Motor neuron (in vitro differentiated cells): ENCODE results near the gene LRCH3. TPM values are rescaled to one million over a fixed set of nuclear protein-coding genes. Genes with fewer than 3 reads are reported as not detected.

Experiments
- total RNA-seq, 8 experiments: library from RNA; unstranded; fragments of 300-600 nt; gene quantifications; 2 replicates each; pipeline versions ENCODE4 v1.2.3 to v1.2.4, GENCODE V29; 2022

The LRCH3 gene
- total RNA-seq, 8 experiments from 2014 or later = 21.8 to 89.4 (median 38.4) TPM

Other genes with a start within 250 kb of the LRCH3 start
- 10 to 100 TPM in 2 of 8 experiments, 1 to 10 TPM in 6; 3.3 to 55.6 (median 4.3) TPM for gene BDH1, start 235.3 kb upstream of the LRCH3 start, total RNA-seq
- gene RUBCN, start 54.4 kb upstream of the LRCH3 start, total RNA-seq = 10 to 100 TPM in 7 of 8 experiments, 1 to 10 TPM in 1; 5.3 to 21.6 (median 15.3) TPM
- 10 to 100 TPM; 26.7 to 65.0 (median 33.3) TPM for gene FYTTD1, start 41.4 kb upstream of the LRCH3 start, total RNA-seq
- 1,000 to 10,000 TPM in 7 of 8 experiments, 100 to 1,000 TPM in 1; 997 to 3,157 (median 2,160) TPM for gene RPL35A, start 158.9 kb downstream of the LRCH3 start, total RNA-seq
- 10 to 100 TPM in 1 of 8 experiments, 1 to 10 TPM in 7; 3.9 to 10.6 (median 4.4) TPM for gene LMLN, start 169.0 kb downstream of the LRCH3 start, total RNA-seq